Measurements from ENCODE around the gene CCDC146.

The CCDC146 gene

GRCh38 chr7:77320137-77320536 lies 197.7 kb downstream of the CCDC146 start:
- in situ Hi-C loops (cut with MboI; ENCODE audit: low pct_unique_long_range_greater_than_20kb, low sequenced_read_pairs, unreplicated experiment) = no loop called here
- TF ChIP-seq, protein P1, sequence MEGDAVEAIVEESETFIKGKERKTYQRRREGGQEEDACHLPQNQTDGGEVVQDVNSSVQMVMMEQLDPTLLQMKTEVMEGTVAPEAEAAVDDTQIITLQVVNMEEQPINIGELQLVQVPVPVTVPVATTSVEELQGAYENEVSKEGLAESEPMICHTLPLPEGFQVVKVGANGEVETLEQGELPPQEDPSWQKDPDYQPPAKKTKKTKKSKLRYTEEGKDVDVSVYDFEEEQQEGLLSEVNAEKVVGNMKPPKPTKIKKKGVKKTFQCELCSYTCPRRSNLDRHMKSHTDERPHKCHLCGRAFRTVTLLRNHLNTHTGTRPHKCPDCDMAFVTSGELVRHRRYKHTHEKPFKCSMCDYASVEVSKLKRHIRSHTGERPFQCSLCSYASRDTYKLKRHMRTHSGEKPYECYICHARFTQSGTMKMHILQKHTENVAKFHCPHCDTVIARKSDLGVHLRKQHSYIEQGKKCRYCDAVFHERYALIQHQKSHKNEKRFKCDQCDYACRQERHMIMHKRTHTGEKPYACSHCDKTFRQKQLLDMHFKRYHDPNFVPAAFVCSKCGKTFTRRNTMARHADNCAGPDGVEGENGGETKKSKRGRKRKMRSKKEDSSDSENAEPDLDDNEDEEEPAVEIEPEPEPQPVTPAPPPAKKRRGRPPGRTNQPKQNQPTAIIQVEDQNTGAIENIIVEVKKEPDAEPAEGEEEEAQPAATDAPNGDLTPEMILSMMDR (IDR thresholded peaks at IDR 0.05; ENCODE audit: extremely low read depth, insufficient read depth, missing control alignments) = no peak
- DNase-seq (ENCODE audit: low spot score) = no peak

- no peak for DNase-seq (ENCODE audit: low spot score)
- in situ Hi-C loops (cut with MboI; ENCODE audit: low pct_unique_long_range_greater_than_20kb, low sequenced_read_pairs, unreplicated experiment) = no loop called here
- TF ChIP-seq, protein P1 (IDR thresholded peaks at IDR 0.05; ENCODE audit: extremely low read depth, insufficient read depth, missing control alignments) = no peak
Measured at GRCh38 chr7:77320714-77321113, 198.3 kb downstream of the CCDC146 start.

DNA sequence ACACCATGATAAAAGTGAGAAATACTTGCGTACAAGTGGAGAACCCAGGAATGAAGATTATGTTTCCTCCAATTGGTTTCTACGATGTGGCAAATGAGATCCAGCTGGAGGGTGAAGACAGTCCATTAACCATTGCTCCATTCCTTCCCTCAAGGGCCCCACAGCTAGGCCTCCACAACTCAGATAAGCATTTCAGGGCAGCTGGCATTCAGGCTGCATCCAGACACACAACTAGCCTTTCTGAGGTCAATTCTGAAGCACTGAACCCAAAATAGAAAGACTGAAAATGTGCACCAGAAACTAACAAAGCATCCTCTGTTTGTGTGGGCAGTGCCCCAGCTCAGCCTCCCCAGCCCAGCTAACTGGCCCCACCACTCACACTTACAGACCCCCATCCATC lies 198.9 kb downstream of the CCDC146 start:
- in situ Hi-C loops (cut with MboI; ENCODE audit: low pct_unique_long_range_greater_than_20kb, low sequenced_read_pairs, unreplicated experiment) = no loop called here
- no peak for DNase-seq (ENCODE audit: low spot score)
- TF ChIP-seq, protein P1 (IDR thresholded peaks at IDR 0.05; ENCODE audit: extremely low read depth, insufficient read depth, missing control alignments) = no peak

DNA sequence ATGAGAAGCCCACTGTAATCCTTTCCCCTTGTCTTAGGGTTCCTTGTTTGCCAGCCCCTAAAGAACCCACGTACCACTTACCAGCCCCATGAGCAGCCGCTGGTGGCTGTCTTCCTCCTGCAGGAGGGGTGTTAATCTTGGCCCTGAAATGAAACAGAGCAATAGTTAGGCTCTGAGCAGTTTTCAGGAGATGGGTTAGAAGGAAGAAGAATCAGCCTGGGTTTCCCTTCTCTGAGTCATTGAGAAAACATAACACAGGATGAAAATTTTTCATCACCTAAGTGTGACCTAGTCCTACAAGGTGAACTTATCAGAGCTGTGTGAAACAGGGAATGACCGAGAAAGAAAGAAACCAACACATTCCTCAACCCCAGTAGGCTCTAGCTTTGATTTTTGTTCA lies 203.7 kb downstream of the CCDC146 start:
- in situ Hi-C loops (cut with MboI; ENCODE audit: low pct_unique_long_range_greater_than_20kb, low sequenced_read_pairs, unreplicated experiment) = no loop called here
- TF ChIP-seq, protein P1 (IDR thresholded peaks at IDR 0.05; ENCODE audit: extremely low read depth, insufficient read depth, missing control alignments) = no peak
- DNase-seq (ENCODE audit: low spot score) = no peak

DNA sequence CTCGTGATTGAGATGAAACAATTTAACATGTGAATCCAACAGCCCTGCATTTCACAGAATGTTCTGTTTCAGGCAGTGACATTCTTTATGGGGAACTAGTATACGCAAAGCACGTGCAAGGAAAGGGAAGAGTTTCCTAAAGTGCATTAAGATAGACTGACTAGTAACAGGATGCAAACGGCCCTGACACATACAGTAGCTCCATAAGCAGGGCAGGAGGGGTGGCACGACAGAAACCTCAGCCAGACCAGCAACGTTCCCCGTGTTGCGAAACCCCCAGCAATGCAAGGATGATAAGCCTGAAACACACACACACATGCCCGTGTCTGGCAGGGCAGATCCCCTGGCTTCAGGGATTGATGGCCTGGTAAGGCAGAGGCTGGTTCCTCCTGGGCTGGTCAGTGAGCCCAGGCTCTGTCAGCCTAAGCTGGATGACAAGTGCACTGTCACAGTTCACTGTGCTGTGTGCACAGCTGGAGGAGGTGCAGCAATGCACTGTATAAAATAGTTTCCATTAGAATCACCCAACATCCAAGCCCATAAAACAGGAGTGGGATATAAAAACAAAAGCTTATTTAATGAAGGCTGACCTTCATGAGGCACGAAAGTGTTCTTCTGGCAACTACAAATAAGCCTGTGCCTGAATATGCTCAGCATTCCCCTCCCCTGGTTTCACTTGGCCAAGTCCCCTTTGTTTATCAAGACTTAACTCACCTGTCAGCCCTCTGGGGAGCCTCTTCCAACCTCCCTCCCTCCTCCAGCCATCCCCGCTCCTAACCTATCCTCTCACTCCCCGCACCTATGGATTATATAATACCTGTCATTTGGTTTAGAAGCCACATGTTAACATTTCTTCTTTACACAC lies 204.9 kb downstream of the CCDC146 start:
- in situ Hi-C loops (cut with MboI; ENCODE audit: low pct_unique_long_range_greater_than_20kb, low sequenced_read_pairs, unreplicated experiment) = no loop called here
- DNase-seq (ENCODE audit: low spot score) = no peak
- TF ChIP-seq, protein P1 (IDR thresholded peaks at IDR 0.05; ENCODE audit: extremely low read depth, insufficient read depth, missing control alignments) = no peak

GRCh38 chr7:77327932-77328628 lies 205.7 kb downstream of the CCDC146 start:
- DNase-seq (ENCODE audit: low spot score) = no peak
- TF ChIP-seq, protein P1 (IDR thresholded peaks at IDR 0.05; ENCODE audit: extremely low read depth, insufficient read depth, missing control alignments) = no peak
- in situ Hi-C loops (cut with MboI; ENCODE audit: low pct_unique_long_range_greater_than_20kb, low sequenced_read_pairs, unreplicated experiment) = no loop called here

All from GM13977 (cell line).